GM19467 (cell line): Measurements from ENCODE around the gene DERA.
A peak's percentile ranks its signal among the peaks of the same experiment; 100 is the strongest.

Experiments
- ATAC-seq: cut with Tn5 transposase; IDR thresholded peaks from one replicate; pipeline ENCODE4 v1.9.1; 2021; ENCODE audit warnings: mild to moderate bottlenecking, moderate library complexity; ENCODE audit not compliant: unreplicated experiment

The DERA gene

DNA sequence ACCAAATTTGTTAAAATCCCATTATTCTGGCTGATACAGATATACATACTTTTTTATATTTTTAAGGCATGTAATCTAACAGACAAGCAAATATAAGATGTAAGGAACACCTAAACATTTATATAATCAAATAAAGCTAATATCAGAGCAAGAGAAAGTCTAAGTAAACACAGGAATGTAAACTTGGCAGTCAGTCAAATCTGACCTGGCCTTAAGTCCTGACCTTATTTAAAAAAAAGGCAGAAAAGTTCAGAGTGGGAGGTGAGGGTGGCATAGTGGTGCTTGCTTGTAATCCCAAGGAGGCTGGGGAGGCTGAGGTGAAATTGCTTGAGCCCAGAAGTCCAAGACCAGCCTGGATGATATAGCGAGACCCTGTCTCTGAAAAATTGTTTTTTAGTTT lies 152.6 kb downstream of the DERA start:
- ATAC-seq = no peak

DNA sequence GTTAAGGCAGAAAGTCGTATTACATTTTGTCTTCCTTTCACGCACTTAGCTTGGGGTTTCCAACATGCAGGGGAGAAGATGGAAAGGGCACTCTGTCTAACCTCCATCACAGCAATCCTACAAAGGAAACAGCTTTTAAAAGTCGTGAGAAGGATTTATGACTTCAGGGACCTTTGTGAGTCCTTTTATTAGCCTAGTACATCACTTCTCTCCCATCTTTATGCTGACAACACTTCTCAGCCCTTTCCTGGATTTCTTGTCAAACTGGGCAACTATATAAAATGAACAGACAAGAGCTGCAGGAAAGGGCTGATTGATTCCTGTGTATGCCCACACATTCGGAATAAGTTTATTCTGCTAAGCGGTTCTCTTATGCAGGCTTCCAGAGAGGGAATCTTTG lies 159.0 kb downstream of the DERA start:
- no peak for ATAC-seq

DNA sequence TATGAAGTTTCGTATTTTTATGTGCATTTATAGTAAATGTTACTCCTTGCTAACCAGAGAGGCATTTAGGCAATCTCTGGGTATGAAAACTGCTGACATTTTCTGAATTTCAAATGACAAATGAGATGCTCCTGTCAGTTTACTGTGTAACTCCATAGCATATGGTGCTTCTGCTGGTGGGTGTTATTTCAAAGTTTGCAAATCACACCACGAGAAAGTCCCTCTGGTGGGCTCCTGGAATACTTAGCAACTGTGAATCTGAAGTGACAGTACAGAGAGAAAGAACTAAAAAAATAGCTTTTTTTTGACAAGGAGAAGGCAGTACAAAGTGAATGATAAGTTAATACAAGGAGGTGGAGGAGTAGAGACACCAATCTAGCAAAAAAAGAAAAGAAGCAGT lies 161.5 kb downstream of the DERA start:
- no peak for ATAC-seq

DNA sequence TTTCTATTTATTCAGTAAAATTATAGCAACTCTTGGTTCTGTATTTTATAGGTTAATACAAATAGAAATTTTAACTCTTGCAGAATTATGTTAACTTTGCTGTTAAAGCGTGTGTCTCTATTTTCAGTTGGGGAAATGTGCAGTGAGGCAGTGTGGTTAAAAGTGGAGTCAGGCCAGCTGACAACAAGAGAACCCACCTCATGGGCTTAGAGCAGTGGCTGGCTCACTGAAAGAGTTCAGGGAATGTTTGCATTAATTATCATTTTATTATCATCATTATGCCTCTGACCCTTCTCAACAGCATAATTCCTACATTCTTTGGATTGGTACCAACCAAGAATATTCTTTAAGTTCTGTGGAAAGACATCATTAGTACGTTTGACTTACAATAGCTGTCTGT lies 163.8 kb downstream of the DERA start:
- ATAC-seq = no peak

DNA sequence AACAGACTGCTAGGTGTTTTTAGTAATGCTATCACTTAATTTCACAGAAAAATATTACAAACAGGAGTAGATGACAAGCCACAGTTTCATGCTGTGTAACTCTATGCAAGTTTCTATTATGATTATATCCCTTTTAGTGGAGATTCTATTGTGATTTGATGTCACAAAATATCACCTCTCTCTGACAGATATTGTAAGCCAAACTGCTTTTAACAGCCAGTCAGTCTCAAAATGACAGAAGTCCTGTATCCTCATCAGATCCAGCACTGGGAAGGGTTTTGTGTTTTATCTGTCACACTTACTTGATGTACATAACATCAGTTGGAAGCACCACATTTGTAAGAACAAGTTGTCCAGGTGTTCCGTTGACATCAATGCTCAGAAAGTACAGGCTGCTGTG lies 164.8 kb downstream of the DERA start:
- no peak for ATAC-seq

DNA sequence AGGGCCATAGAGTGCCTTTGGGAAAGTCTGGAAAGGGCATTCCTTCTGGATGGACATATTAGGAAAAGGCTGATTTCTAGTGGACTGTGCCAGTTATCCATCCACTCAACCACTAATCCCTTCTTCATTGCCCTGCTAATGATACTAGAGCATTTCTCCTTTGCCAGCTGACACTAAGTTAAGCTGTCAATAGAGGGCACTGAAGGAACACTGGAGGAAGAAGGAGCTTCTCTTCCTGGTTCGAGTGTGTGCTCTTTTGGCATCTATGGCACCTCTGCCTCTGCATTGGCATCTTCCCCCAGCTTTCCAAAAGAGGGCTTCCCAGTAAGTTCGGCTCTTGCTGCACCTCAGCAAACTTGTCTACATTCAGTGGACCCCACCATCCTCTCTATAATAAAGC lies 165.4 kb downstream of the DERA start:
- ATAC-seq = peak; percentile 80

DNA sequence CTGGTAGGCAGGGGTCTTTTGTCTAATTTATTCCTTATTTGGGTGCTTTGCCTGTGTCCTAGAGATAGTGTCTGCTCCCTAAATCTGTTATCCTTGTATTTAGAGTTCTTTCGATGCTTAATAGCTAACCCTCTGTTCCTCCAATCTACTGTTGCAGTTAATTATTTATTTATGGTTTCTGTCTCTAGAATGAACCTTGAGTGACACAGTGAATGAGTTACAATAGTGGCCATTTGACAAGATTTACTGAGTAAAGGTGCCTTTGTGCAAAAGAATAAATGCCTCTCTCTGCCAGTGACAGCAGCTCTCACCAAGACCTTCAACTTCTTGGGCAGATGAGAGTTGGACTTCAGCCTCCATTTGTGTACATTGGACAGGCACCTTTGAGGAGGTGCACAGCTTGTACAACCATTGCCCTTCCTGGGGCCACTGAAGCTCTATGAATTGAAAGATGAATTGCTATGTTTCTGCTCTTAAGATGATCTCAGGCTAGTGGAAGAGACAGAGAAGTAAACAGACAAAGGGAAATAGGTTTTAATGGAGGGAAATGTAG lies 165.9 kb downstream of the DERA start:
- ATAC-seq = no peak

DNA sequence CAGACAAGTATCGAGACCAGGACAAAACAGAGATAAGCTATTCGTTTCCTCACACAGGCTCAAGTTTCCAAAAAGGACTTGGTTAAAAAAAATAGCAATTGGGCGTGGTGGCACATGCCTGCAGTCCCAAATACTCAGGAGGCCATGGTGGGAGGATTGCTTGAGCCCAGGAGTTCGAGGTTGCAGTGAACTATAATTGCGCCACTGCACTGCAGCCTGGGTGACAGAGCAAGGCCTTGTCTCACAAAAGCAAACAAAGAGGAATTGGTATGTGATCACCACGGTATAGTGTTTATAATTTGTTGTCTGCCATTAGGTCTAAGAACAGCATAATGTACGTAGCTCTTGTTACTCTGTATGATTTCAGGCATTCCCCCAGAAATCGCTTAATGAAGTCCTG lies 175.3 kb downstream of the DERA start:
- no peak for ATAC-seq

DNA sequence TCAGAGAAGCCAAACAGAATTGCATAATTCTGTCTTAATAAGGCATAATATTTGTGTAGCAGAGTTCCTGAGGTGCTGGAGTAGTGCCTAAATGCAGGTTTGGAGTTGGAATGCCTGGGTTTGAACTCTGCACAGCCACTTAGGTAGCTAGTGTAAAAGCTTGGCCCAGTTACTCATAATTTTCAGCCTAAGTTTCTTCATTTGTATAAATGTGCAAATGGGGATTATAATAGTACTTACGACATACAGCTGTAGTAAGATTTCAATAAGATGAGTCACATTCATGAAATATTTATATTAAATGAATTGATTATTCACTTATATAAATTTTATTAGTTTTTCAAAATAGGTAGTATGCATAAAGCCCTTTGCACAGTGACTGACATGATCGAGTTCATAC lies 175.8 kb downstream of the DERA start:
- ATAC-seq = no peak
